PC-3 (cell line): ENCODE measurements around the gene NUDT22. TPM values are rescaled to one million over a fixed set of nuclear protein-coding genes. Genes with fewer than 3 reads are reported as not detected.
A peak's percentile ranks its signal among the peaks of the same experiment; 100 is the strongest.

ENCODE experiments used
- ATAC-seq: fragments of 200-7000 bp; cut with Tn5 transposase; 2 replicates; pipeline ENCODE4 v1.9.1; 2020; ENCODE audit warnings: mild to moderate bottlenecking, moderate library complexity
- BruUV-seq: library from RNA; stranded (reverse); fragments of 400-500 nt; replicated peaks from 2 replicates; lab custom pipeline; 2021; lab: Mats Ljungman, UMichigan
- CTCF ChIA-PET: fragments of 300-600 bp; sonication (Branson Sonifier 250); formaldehyde crosslinking; loops from one replicate; lab custom pipeline; 2022; ENCODE audit warnings: antibody characterized with exemption; lab: Charles Lee
- POLR2A ChIA-PET: fragments of 300-600 bp; sonication (Branson Sonifier 250); formaldehyde crosslinking; loops from one replicate; lab custom pipeline; 2022; ENCODE audit warnings: antibody characterized with exemption; ENCODE audit not compliant: unreplicated experiment; lab: Charles Lee
- DNase-seq: peaks from one replicate; pipeline ENCODE4 v3.0.0-alpha.2; 2015
- H2AFZ ChIP-seq: fragments of 300-600 bp; sonication (generic); 2 replicates; pipeline ENCODE4 v1.6.0; 2016; ENCODE audit warnings: antibody characterized with exemption, low read length
- H3F3A ChIP-seq: fragments of 300-600 bp; sonication (generic); one replicate; pipeline ENCODE4 v1.6.0; 2017; ENCODE audit warnings: antibody characterized with exemption, low read length, control low read depth, mild to moderate bottlenecking; ENCODE audit not compliant: unreplicated experiment
- H3K27ac ChIP-seq: fragments of 300-600 bp; sonication (generic); 2 replicates; pipeline ENCODE4 v1.5.1; 2016; ENCODE audit warnings: mild to moderate bottlenecking, low read length
- H3K27me3 ChIP-seq: fragments of 300-600 bp; sonication (generic); 2 replicates; pipeline ENCODE4 v1.6.1; 2016; ENCODE audit warnings: low read length, mixed read lengths
- H3K36me3 ChIP-seq: fragments of 300-600 bp; sonication (generic); 2 replicates; pipeline ENCODE4 v1.6.1; 2016; ENCODE audit warnings: low read depth, mixed run types, low read length, mixed read lengths
- H3K4me1 ChIP-seq: fragments of 300-600 bp; sonication (generic); 2 replicates; pipeline ENCODE4 v1.5.1; 2016; ENCODE audit warnings: low read length; ENCODE audit not compliant: insufficient read depth
- H3K4me2 ChIP-seq: fragments of 300-600 bp; sonication (generic); 2 replicates; pipeline ENCODE4 v1.6.0; 2016; ENCODE audit warnings: low read length
- H3K4me3 ChIP-seq: fragments of 300-600 bp; sonication (generic); 2 replicates; pipeline ENCODE4 v1.5.1; 2016; ENCODE audit warnings: mild to moderate bottlenecking, low read length, mixed read lengths
- H3K79me2 ChIP-seq: fragments of 300-600 bp; sonication (generic); 2 replicates; pipeline ENCODE4 v1.6.1; 2017; ENCODE audit warnings: low read length, mixed read lengths
- H3K9ac ChIP-seq: fragments of 300-600 bp; sonication (generic); 2 replicates; pipeline ENCODE4 v1.6.0; 2016; ENCODE audit warnings: mild to moderate bottlenecking, low read length
- H3K9me2 ChIP-seq: fragments of 300-600 bp; sonication (generic); replicated peaks from 2 replicates; pipeline ENCODE4 v1.6.1; 2016; ENCODE audit warnings: mixed run types, low read length, mixed read lengths
- H3K9me3 ChIP-seq: fragments of 300-600 bp; sonication (generic); 2 replicates; pipeline ENCODE4 v1.6.1; 2016; ENCODE audit warnings: low read length, mixed read lengths
- H4K20me1 ChIP-seq: fragments of 300-600 bp; sonication (generic); 2 replicates; pipeline ENCODE4 v1.6.1; 2016; ENCODE audit warnings: low read length, mixed read lengths
- EZH2 ChIP-seq: fragments of 300-600 bp; sonication (generic); IDR thresholded peaks from one replicate; pipeline ENCODE4 v1.6.1; 2017; ENCODE audit warnings: antibody characterized with exemption, mild to moderate bottlenecking, low read length; ENCODE audit not compliant: unreplicated experiment
- EZH2phosphoT487 ChIP-seq: fragments of 300-600 bp; sonication (generic); IDR thresholded peaks from 2 replicates; pipeline ENCODE4 v1.6.1; 2018; ENCODE audit warnings: mild to moderate bottlenecking, antibody characterized with exemption, low read length, borderline replicate concordance
- intact Hi-C: fragments of 100-400 bp; cut with micrococcal nuclease; formaldehyde crosslinking; loops from 2 replicates; pipeline ENCODE4 v1.9.0; 2023
- total RNA-seq: library from RNA; depleted of rRNA; stranded (reverse); fragments of >200 nt; gene quantifications from 2 replicates; pipeline ENCODE4 v1.2.3, GENCODE V29; 2014
- TF ChIP-seq, protein P1 (sequence below): fragments of 300-600 bp; sonication (generic); conservative IDR thresholded peaks from 2 replicates; pipeline ENCODE4 v1.5.1; 2017; ENCODE audit warnings: antibody characterized with exemption, low read depth, mild to moderate bottlenecking, low read length

The NUDT22 gene
- total RNA-seq, 1 experiment from 2014 or later: 98.3 TPM

DNA sequence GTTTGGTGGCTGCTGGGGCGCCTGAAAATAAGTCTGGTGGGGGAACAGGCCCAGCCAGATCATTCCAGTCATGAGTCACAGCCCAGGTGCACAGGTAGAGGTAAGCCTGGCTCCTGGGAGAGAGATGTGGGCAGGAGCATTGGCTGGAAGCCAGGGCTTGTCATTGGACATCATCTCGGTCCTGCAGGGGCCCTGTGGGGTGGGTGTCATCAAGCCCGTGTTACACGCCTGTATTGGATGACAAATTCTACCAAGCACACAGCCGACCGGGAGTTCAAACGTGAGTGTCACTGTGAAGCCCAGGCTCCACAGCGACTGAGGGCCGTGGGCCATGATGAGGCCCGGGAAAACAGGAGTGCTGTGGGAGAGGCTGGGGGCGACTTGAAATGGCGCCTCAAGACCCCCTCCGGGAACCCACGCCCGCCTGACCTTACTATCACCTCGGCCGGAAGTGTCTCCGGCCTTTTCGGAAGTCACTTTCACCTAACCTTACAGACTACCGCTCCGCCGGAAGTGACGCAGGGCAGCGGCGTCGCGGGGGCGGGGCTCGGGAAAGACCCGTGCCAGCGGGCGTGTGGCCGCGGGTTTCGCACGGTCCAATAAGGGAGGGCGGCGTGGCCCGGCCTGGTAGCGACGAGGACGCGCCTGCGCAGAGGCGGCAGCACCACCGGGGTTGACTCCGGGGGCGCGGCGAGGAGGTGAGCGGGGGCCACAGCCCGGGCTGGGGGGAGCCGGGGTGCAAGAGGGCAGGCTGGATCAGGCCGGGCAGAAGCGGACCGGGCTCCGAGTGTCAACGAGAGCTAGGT, 14.6 kb downstream of the NUDT22 start, which contains the start of gene FKBP2:
FKBP2 (plus strand) TSS at position 661 of the 806 bp plus-strand sequence. CDS start 1,293 bp downstream, outside the sequence.
- TSS peak; percentile 57 for BruUV-seq
- H3K9me2 ChIP-seq: no peaks in the 10 kb centered on the region
- H3K27ac ChIP-seq: peak within 1 kb of the TSS; percentile 98
- intact Hi-C loops: loop anchor here (2.0 kb wide), 1 partner anchor 64 kb away; the partner anchor contains the start of gene ESRRA
- H3K79me2 ChIP-seq: peaks cover 43% of the 10 kb centered on the region
- ATAC-seq (peak; percentile 23), DNase-seq (peak; percentile 99)
- peak within 1 kb of the TSS; percentile 87 for H3K4me3 ChIP-seq
- peak within 1 kb of the TSS; percentile 89 for H3K9ac ChIP-seq
- CTCF ChIA-PET: interaction anchor here (0.7 to 1.1 kb wide), 4 partner anchors 12 to 60 kb away, joined by 3 to 5 read pairs (median 4); partner anchors contain the start of gene CATSPERZ
- peaks cover 14% of the 10 kb centered on the region; the same call in 1 of the 2 replicates for H3K36me3 ChIP-seq
- no peaks in the 10 kb centered on the region for H3K27me3 ChIP-seq
- POLR2A ChIA-PET: interaction anchor here (0.6 to 1.0 kb wide), 5 partner anchors 10 to 505 kb away, joined by 3 to 9 read pairs (median 4); partner anchors contain the start of gene PRDX5
- peaks cover 71% of the 10 kb centered on the region for H3K4me1 ChIP-seq
- no peak for TF ChIP-seq EZH2
- TF ChIP-seq, protein P1, sequence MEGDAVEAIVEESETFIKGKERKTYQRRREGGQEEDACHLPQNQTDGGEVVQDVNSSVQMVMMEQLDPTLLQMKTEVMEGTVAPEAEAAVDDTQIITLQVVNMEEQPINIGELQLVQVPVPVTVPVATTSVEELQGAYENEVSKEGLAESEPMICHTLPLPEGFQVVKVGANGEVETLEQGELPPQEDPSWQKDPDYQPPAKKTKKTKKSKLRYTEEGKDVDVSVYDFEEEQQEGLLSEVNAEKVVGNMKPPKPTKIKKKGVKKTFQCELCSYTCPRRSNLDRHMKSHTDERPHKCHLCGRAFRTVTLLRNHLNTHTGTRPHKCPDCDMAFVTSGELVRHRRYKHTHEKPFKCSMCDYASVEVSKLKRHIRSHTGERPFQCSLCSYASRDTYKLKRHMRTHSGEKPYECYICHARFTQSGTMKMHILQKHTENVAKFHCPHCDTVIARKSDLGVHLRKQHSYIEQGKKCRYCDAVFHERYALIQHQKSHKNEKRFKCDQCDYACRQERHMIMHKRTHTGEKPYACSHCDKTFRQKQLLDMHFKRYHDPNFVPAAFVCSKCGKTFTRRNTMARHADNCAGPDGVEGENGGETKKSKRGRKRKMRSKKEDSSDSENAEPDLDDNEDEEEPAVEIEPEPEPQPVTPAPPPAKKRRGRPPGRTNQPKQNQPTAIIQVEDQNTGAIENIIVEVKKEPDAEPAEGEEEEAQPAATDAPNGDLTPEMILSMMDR: no peak
- TF ChIP-seq EZH2phosphoT487: no peak; the same call in 1 of the 2 replicates
- H3K4me2 ChIP-seq: peak within 1 kb of the TSS; percentile 94
- H4K20me1 ChIP-seq: peaks cover 8% of the 10 kb centered on the region; the same call in 1 of the 2 replicates
- H3F3A ChIP-seq: peaks cover 16% of the 10 kb centered on the region
- peak within 1 kb of the TSS; percentile 79 for H2AFZ ChIP-seq
- H3K9me3 ChIP-seq: no peaks in the 10 kb centered on the region

DNA sequence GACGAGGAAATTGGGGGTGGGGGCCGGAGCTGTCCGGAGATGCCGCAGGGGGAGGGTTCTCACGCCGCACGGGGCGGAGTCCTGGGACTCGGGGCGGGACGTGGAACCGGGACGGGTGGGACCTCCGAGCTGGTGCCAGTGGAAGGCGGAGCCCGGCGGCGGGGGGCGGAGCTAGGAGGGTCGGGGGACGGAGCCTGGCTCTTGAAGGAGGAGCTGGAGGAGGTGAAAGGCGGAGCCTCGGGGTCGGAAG, 15.1 kb downstream of the NUDT22 start:
- peaks cover 66% of the 10 kb centered on the region for H3K4me1 ChIP-seq
- peak overlapping the region; percentile 94 for H3K4me2 ChIP-seq
- no peaks in the 10 kb centered on the region for H3K9me2 ChIP-seq
- no peaks in the 10 kb centered on the region for H3K27me3 ChIP-seq
- H3K9me3 ChIP-seq: no peaks in the 10 kb centered on the region
- DNase-seq: peak; percentile 100
- CTCF ChIA-PET: interaction anchor here (0.6 to 1.1 kb wide), 5 partner anchors 11 to 573 kb away, joined by 3 to 7 read pairs (median 4); partner anchors contain the start of gene CATSPERZ
- H4K20me1 ChIP-seq: peaks cover 8% of the 10 kb centered on the region; the same call in 1 of the 2 replicates
- H2AFZ ChIP-seq: peak overlapping the region; percentile 79
- POLR2A ChIA-PET: interaction anchor here (0.6 to 1.0 kb wide), 6 partner anchors 26 to 506 kb away, joined by 3 to 9 read pairs (median 4); partner anchors contain the start of gene PRDX5
- H3K79me2 ChIP-seq: peaks cover 46% of the 10 kb centered on the region
- peak overlapping the region; percentile 98 for H3K27ac ChIP-seq
- H3K4me3 ChIP-seq: peak overlapping the region; percentile 87
- H3K36me3 ChIP-seq: peaks cover 14% of the 10 kb centered on the region; the same call in 1 of the 2 replicates
- intact Hi-C loops: loop anchor here (2.0 kb wide), 1 partner anchor 64 kb away; the partner anchor contains the start of gene ESRRA
- H3K9ac ChIP-seq: peak overlapping the region; percentile 88
- ATAC-seq: peak; percentile 61
- BruUV-seq: no TSS peak
- peaks cover 16% of the 10 kb centered on the region for H3F3A ChIP-seq
- TF ChIP-seq EZH2phosphoT487 (no peak), EZH2 (no peak)
- TF ChIP-seq, protein P1: no peak
